ENCODE data around the gene ZNF280A.

- TF ChIP-seq CTCF (IDR thresholded peaks at IDR 0.05) = no peak
- no peak for TF ChIP-seq POLR2A (IDR thresholded peaks at IDR 0.05)
- no peak for TF ChIP-seq POLR2AphosphoS5 (IDR thresholded peaks at IDR 0.05)
- TF ChIP-seq EP300 (IDR thresholded peaks at IDR 0.05) = no peak
Observed at GRCh38 chr22:22464541-22465054, 55.5 kb downstream of the ZNF280A start.
